ENCODE data around the gene TLCD4. TPM values are rescaled to one million over a fixed set of nuclear protein-coding genes. Genes with fewer than 3 reads are reported as not detected.
"Not testable (repeated sequence)": the region's sequence is repeated elsewhere in the genome, so short reads cannot be mapped to it uniquely, and the experiment has no call there.

TLCD4 gene
- total RNA-seq, 1 donor from 2014 or later, result 0.43 TPM

DNA sequence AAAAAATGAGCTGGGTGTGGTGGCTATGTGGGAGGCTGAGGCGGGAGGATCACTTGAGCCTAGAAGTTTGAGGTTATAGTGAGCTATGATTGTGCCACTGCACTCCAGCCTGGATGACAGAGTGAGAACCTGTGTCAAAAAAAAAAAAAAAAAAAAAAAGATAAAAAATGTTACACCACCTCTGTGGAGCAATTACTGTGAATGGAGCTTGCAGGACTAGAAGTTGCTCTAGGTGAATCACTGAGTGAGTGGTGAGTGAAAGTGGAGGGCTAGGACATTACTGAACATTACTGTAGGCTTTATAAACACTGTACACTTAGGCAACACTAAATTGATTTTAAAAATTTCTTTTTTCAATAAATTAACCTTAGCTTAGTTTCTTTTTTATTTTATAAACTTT, 21.9 kb downstream of the TLCD4 start:
- Mint-ChIP-seq H3K4me3 (ENCODE audit: unreplicated experiment) (no peak overlapping the region), H3K36me3 (ENCODE audit: unreplicated experiment) (no peaks in the 10 kb centered on the region), H3K4me1 (ENCODE audit: unreplicated experiment) (no peaks in the 10 kb centered on the region), H3K27ac (ENCODE audit: unreplicated experiment) (no peak overlapping the region), H3K9me3 (ENCODE audit: unreplicated experiment) (no peaks in the 10 kb centered on the region), H3K27me3 (ENCODE audit: unreplicated experiment) (peaks cover 4% of the 10 kb centered on the region)
- no peak for DNase-seq (ENCODE audit: extremely low spot score, unreplicated experiment)
- TF ChIP-seq, protein P1, sequence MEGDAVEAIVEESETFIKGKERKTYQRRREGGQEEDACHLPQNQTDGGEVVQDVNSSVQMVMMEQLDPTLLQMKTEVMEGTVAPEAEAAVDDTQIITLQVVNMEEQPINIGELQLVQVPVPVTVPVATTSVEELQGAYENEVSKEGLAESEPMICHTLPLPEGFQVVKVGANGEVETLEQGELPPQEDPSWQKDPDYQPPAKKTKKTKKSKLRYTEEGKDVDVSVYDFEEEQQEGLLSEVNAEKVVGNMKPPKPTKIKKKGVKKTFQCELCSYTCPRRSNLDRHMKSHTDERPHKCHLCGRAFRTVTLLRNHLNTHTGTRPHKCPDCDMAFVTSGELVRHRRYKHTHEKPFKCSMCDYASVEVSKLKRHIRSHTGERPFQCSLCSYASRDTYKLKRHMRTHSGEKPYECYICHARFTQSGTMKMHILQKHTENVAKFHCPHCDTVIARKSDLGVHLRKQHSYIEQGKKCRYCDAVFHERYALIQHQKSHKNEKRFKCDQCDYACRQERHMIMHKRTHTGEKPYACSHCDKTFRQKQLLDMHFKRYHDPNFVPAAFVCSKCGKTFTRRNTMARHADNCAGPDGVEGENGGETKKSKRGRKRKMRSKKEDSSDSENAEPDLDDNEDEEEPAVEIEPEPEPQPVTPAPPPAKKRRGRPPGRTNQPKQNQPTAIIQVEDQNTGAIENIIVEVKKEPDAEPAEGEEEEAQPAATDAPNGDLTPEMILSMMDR (IDR thresholded peaks at IDR 0.05), result no peak

DNA sequence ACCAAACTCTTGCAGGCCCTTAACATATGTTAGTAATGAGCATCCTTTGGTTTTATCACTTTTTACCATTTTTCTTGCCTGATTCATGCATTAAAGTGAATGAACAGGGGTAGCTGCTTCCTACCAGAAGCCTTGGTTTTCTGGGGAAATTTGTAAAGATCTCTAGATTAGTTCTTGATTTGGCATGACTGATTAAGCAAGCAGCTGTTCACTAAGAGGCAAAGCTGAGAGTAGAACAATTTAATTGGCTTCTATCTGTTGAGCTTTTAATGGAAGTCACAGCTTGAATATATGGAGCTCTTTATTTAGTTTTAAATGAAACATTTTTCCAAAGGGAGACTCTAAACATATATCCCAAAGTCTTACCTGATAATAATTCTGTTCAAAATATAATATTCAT, 23.6 kb downstream of the TLCD4 start:
- no peak for DNase-seq (ENCODE audit: extremely low spot score, unreplicated experiment)
- Mint-ChIP-seq H3K27me3 (ENCODE audit: unreplicated experiment) (peaks cover 4% of the 10 kb centered on the region), H3K4me3 (ENCODE audit: unreplicated experiment) (no peak overlapping the region), H3K27ac (ENCODE audit: unreplicated experiment) (no peak overlapping the region), H3K4me1 (ENCODE audit: unreplicated experiment) (no peaks in the 10 kb centered on the region), H3K9me3 (ENCODE audit: unreplicated experiment) (no peaks in the 10 kb centered on the region), H3K36me3 (ENCODE audit: unreplicated experiment) (no peaks in the 10 kb centered on the region)
- TF ChIP-seq, protein P1 (IDR thresholded peaks at IDR 0.05), result no peak

DNA sequence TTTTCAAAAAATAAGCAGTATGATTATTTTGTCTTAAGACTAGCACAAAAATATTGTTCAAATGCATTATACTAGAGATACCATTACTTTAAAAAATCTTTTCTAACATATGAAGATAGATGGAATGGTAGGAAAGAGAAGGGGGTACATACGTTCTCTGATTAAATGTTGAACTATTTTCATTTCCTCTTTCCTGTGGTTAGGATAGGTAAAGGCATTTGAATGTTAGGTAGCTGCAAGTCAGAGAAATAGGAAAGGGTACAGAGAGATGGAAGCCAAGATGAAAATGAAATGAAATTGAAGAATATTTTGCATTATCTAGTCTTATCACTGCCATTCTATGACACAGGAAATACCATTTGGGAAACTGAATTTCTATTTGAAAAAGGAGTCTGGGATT, 28.3 kb downstream of the TLCD4 start:
- no peak for DNase-seq (ENCODE audit: extremely low spot score, unreplicated experiment)
- H3K4me1 Mint-ChIP-seq (ENCODE audit: unreplicated experiment), result no peaks in the 10 kb centered on the region
- TF ChIP-seq, protein P1 (IDR thresholded peaks at IDR 0.05), result no peak
- H3K9me3 Mint-ChIP-seq (ENCODE audit: unreplicated experiment), result no peaks in the 10 kb centered on the region
- no peak overlapping the region for H3K27ac Mint-ChIP-seq (ENCODE audit: unreplicated experiment)
- H3K4me3 Mint-ChIP-seq (ENCODE audit: unreplicated experiment), result no peak overlapping the region
- H3K36me3 Mint-ChIP-seq (ENCODE audit: unreplicated experiment), result no peaks in the 10 kb centered on the region
- H3K27me3 Mint-ChIP-seq (ENCODE audit: unreplicated experiment), result no peaks in the 10 kb centered on the region

GRCh38 chr1:95146637-95147036, 29.5 kb downstream of the TLCD4 start:
- no peak for DNase-seq (ENCODE audit: extremely low spot score, unreplicated experiment)
- TF ChIP-seq, protein P1 (IDR thresholded peaks at IDR 0.05), result no peak
- Mint-ChIP-seq H3K36me3 (ENCODE audit: unreplicated experiment) (no peaks in the 10 kb centered on the region), H3K27me3 (ENCODE audit: unreplicated experiment) (no peaks in the 10 kb centered on the region), H3K27ac (ENCODE audit: unreplicated experiment) (no peak overlapping the region), H3K9me3 (ENCODE audit: unreplicated experiment) (no peaks in the 10 kb centered on the region), H3K4me1 (ENCODE audit: unreplicated experiment) (no peaks in the 10 kb centered on the region), H3K4me3 (ENCODE audit: unreplicated experiment) (no peak overlapping the region)

DNA sequence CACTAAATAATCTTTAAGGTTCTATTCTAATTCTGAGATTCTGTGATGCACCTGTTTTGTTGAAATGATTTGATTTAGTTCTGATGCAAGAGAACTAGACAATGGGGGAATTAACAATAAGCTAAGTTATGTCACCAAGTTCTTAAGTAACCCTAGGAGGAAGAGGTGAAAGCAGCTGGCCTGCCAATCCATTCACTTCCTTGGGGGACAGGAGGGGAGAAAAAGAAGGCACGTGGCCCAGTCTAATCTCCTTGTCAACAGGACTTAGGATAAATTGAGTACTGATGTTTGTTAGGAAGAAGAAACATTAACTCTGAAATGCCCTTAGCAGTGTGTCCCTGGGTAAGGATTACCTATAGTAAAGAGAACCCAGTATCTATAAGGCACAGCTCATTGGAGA, 36.9 kb downstream of the TLCD4 start:
- Mint-ChIP-seq H3K9me3 (ENCODE audit: unreplicated experiment) (no peaks in the 10 kb centered on the region), H3K36me3 (ENCODE audit: unreplicated experiment) (no peaks in the 10 kb centered on the region), H3K27ac (ENCODE audit: unreplicated experiment) (no peak overlapping the region), H3K27me3 (ENCODE audit: unreplicated experiment) (peaks cover 12% of the 10 kb centered on the region), H3K4me3 (ENCODE audit: unreplicated experiment) (no peak overlapping the region), H3K4me1 (ENCODE audit: unreplicated experiment) (no peaks in the 10 kb centered on the region)
- DNase-seq (ENCODE audit: extremely low spot score, unreplicated experiment), result no peak
- TF ChIP-seq, protein P1 (IDR thresholded peaks at IDR 0.05), result no peak

DNA sequence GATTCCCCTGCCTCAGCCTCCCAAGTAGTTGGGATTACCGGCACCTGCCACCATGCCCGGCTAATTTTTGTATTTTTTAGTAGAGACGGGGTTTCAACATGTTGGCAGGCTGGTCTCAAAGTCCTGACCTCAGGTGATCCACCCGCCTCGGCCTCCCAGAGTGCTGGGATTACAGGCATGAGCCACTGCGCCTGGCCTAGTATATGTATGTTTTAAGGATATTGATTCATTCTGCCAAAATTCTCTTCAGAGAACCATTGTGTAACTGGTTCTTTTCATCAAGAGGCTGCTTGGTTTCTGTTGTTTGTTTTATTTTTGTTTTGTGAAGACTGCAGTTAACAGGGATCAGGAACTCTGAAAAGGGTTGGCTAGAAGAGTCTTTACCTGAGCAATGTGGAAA, 48.4 kb downstream of the TLCD4 start:
- not testable (repeated sequence) for H3K36me3 Mint-ChIP-seq (ENCODE audit: unreplicated experiment); H3K27ac Mint-ChIP-seq (ENCODE audit: unreplicated experiment); H3K4me3 Mint-ChIP-seq (ENCODE audit: unreplicated experiment)

More for the DNA sequence above, 48.4 kb downstream of the TLCD4 start:
- H3K27me3 Mint-ChIP-seq (ENCODE audit: unreplicated experiment), result peaks cover 20% of the 10 kb centered on the region
- H3K9me3 Mint-ChIP-seq (ENCODE audit: unreplicated experiment), result peaks cover 17% of the 10 kb centered on the region
- not testable (repeated sequence) for H3K4me1 Mint-ChIP-seq (ENCODE audit: unreplicated experiment); DNase-seq (ENCODE audit: extremely low spot score, unreplicated experiment)
